Testis (tissue), 3 donors: ENCODE measurements around the gene CELF4. TPM values are rescaled to one million over a fixed set of nuclear protein-coding genes. Genes with fewer than 3 reads are reported as not detected.

ENCODE experiments used
- DNase-seq: peaks from one replicate; pipeline ENCODE4 v3.0.0-alpha.2; 2019
- H3K27ac ChIP-seq, 2 donors: fragments of 200-600 bp; sonication (generic); one replicate each; pipeline ENCODE4 v1.5.1; 2019
- H3K27me3 ChIP-seq: fragments of 200-600 bp; sonication (generic); one replicate; pipeline ENCODE4 v1.5.1; 2019
- H3K36me3 ChIP-seq: fragments of 200-600 bp; sonication (generic); one replicate; pipeline ENCODE4 v1.5.1; 2017; ENCODE audit warnings: low read depth; ENCODE audit errors: missing control alignments
- H3K4me1 ChIP-seq: fragments of 200-600 bp; sonication (generic); one replicate; pipeline ENCODE4 v1.5.1; 2019
- H3K4me3 ChIP-seq, 2 donors: fragments of 200-600 bp; sonication (generic); one replicate each; pipeline ENCODE4 v1.5.1; 2017 to 2019
- H3K9me3 ChIP-seq: fragments of 200-600 bp; sonication (generic); one replicate; pipeline ENCODE4 v1.5.1; 2017
- POLR2A ChIP-seq: fragments of 450-650 bp; IDR thresholded peaks from one replicate; pipeline ENCODE4 v1.6.1; 2017; ENCODE audit warnings: antibody characterized with exemption, mild to moderate bottlenecking, moderate library complexity
- WGBS, 2 donors: methylation state at CpG; one replicate each; pipeline ENCODE4 v1.1.5; 2018; 5-methylcytosine and 5-hydroxymethylcytosine counted together
- intact Hi-C: fragments of 100-400 bp; cut with DNase I; formaldehyde crosslinking; loops from one replicate; pipeline ENCODE4 v1.15.1; 2023; ENCODE audit warnings: low total_unique reads
- polyA plus RNA-seq: library from polyadenylated mRNA; stranded (reverse); fragments of 350-450 nt; fragmentation: Illumina TruSeq; extraction: RNeasy Lipid Tissue Mini Kit (QIAGEN cat#74804); gene quantifications from one replicate; pipeline ENCODE4 v1.2.3, GENCODE V29; 2014; ENCODE audit warnings: low read depth, low replicate concordance; ENCODE audit not compliant: insufficient read depth
- total RNA-seq, 2 donors: library from RNA; depleted of rRNA; stranded (reverse); fragments of >200 nt; gene quantifications; one replicate each; pipeline ENCODE4 v1.2.3, GENCODE V29; 2016
- TF ChIP-seq, protein P1 (sequence below), 3 experiments: fragments of 450-650 bp in 2 of 3; fragments of 200-600 bp in 1 of 3; sonication (generic) in 1 of 3; IDR thresholded peaks; one replicate each; pipeline ENCODE4 v1.5.1; 2016 to 2019; ENCODE audit warnings: antibody characterized with exemption in 3 of 3, mild to moderate bottlenecking in 2 of 3, moderate library complexity in 1 of 3

The CELF4 gene
- total and polyA plus RNA-seq, 3 donors from 2014 or later = 3.9 to 6.3 (median 4.8) TPM

DNA sequence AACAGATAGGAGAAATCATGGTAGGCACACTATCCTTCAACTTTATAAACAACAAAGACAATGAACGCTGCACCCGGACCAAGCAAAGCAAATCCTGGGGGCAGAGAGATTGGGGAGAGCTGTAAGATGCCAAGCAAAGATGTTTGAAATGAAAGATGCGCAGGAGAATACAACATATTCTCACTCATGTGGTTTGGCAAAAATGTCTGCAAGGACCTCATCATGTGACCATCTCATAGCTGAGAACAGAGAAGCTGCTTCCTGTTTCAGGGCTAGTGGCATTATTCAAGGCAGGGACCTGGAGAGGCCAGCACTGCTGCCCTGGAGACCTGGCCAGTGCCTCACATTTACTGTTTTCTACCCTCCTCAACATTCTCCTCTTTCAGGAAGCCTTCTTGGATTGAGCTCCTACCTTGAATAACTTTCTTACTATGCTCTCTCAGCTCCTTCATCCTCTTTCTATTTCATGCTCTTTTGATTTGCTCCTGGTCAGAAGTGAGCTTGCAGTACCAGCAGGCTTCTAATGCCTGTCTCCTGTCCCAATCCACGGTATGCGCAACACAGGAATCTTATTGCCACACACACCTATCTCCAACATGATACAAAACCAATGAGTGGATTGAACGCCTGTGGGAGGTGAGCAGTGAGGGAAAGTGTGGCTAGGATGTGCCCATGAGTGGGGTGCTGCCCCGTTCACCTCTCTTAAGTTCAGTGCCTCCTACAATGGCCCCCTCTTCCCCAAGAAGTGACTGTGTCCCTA is 133.0 kb downstream of the CELF4 start:
- no peak for DNase-seq
- H3K27ac ChIP-seq = no peak overlapping the region
- H3K4me1 ChIP-seq = no peaks in the 10 kb centered on the region
- no peak overlapping the region for H3K4me3 ChIP-seq
- no peaks in the 10 kb centered on the region for H3K36me3 ChIP-seq
- H3K27me3 ChIP-seq = no peaks in the 10 kb centered on the region
- 95% methylated on average over 7 of the region's 7 CpGs for WGBS, 2 donors
- intact Hi-C loops = no loop called here
- no peak for TF ChIP-seq POLR2A
- TF ChIP-seq, protein P1, sequence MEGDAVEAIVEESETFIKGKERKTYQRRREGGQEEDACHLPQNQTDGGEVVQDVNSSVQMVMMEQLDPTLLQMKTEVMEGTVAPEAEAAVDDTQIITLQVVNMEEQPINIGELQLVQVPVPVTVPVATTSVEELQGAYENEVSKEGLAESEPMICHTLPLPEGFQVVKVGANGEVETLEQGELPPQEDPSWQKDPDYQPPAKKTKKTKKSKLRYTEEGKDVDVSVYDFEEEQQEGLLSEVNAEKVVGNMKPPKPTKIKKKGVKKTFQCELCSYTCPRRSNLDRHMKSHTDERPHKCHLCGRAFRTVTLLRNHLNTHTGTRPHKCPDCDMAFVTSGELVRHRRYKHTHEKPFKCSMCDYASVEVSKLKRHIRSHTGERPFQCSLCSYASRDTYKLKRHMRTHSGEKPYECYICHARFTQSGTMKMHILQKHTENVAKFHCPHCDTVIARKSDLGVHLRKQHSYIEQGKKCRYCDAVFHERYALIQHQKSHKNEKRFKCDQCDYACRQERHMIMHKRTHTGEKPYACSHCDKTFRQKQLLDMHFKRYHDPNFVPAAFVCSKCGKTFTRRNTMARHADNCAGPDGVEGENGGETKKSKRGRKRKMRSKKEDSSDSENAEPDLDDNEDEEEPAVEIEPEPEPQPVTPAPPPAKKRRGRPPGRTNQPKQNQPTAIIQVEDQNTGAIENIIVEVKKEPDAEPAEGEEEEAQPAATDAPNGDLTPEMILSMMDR (IDR thresholded peaks at IDR 0.05) = no peak
- no peaks in the 10 kb centered on the region for H3K9me3 ChIP-seq

DNA sequence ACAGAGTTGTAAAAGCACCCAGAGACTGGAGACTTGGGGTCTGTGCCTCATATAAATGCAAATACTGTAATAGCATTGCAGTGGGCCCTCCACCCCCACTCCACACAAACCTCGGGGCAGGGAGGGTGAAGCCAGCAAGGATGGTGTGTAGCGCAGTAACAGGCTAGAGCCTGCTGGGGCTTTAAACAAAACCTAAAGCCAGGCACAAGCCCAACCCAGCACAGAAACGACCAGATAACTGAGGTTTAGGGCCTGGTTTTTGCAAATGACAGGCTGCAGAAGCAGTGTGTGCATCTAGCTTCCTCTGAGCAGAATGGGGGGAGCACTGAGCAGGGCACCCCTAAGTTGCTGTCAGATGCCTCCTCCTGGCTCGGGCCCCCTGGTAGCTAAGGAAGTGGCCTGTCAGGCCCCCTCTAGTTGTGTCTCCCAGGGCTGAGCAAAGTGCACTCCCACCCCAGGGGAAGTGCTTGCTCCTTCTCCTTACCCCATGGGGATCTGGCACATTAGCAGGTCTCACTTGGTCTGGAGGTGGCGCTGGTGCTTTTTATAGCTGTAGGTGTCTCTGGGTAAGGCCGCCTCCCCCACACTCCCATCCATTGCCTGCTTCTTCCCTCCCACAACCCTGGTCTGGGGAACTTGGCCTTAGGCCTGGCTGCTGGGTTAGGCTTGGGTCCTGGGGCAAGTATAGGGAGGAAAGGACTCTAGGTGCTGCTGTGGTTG is 135.1 kb downstream of the CELF4 start:
- no peaks in the 10 kb centered on the region for H3K9me3 ChIP-seq
- no peak overlapping the region for H3K4me3 ChIP-seq
- WGBS, 2 donors = 77 to 82% methylated on average over 6 of the region's 6 CpGs
- H3K27me3 ChIP-seq = no peaks in the 10 kb centered on the region
- no peak overlapping the region for H3K27ac ChIP-seq
- no peak for DNase-seq
- H3K4me1 ChIP-seq = no peaks in the 10 kb centered on the region
- intact Hi-C loops = no loop called here
- TF ChIP-seq, protein P1 (IDR thresholded peaks at IDR 0.05) = no peak
- no peak for TF ChIP-seq POLR2A
- no peaks in the 10 kb centered on the region for H3K36me3 ChIP-seq

DNA sequence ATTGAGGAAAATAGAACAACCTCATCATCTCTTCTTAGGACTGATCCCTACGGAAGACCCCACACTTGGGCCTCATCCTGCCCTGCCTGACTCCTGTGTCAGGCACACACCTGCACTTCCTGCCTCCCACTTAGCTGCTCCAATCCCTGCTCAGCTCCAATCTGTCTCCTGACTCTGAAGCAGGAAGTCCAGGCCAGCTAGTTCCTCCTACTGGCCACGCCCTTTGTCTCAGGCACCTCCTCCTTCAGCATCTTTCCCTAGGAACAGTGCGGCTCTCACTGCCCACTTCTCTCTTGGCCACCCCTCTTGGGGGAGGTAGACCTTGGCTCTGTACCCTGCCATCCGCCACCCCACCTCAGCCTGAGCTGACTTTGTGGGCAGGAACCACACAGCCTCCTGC is 135.8 kb downstream of the CELF4 start:
- TF ChIP-seq, protein P1 (IDR thresholded peaks at IDR 0.05) = no peak
- no peak for TF ChIP-seq POLR2A
- WGBS, 2 donors = 90 to 93% methylated on average over 4 of the region's 4 CpGs
- intact Hi-C loops = no loop called here
- Histone ChIP-seq H3K4me1 (no peaks in the 10 kb centered on the region), H3K36me3 (no peaks in the 10 kb centered on the region), H3K4me3 (no peak overlapping the region), H3K9me3 (no peaks in the 10 kb centered on the region), H3K27me3 (no peaks in the 10 kb centered on the region), H3K27ac (no peak overlapping the region)
- no peak for DNase-seq

DNA sequence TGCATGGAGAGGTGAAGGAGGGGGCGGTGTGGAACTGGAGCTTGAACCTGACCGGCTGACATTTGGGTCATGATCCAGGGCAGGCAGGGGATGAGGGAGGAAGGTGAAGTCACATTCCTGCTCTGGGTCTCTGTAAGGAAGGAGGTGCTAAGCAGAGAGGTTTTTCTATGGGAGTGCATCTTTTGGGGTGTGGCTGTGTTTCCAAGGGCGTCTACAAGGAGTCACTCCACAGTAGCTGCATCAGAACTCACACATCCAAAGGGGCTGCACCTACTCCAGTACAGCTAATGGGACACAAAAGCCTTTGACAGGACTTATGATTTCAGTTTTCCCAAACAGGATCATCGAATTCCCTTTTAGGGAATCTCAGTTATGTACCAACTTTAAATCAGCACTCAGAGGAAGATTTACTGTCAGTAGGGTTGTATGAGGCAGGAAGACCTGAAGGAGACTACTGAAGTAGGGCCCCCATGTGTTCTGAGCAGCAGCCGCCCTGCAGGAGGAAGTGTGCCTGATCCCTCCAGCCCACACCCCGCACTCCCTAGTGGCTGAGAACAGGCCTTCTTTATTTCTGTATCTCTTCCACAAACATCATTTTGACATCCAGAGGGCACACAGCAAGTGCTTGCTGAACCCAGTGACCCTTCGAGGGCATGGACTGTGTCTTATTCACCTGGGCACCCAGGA is 137.2 kb downstream of the CELF4 start:
- intact Hi-C loops = no loop called here
- Histone ChIP-seq H3K9me3 (no peaks in the 10 kb centered on the region), H3K27me3 (no peaks in the 10 kb centered on the region), H3K36me3 (no peaks in the 10 kb centered on the region), H3K27ac (no peak overlapping the region), H3K4me3 (no peak overlapping the region), H3K4me1 (no peaks in the 10 kb centered on the region)
- WGBS, 2 donors = 65 to 82% methylated on average over 7 of the region's 7 CpGs
- DNase-seq = no peak
- TF ChIP-seq POLR2A = no peak
- TF ChIP-seq, protein P1 (IDR thresholded peaks at IDR 0.05) = no peak
